Left ventricle myocardium inferior (tissue), 1 donor: ENCODE measurements around the gene PRKCQ. TPM values are rescaled to one million over a fixed set of nuclear protein-coding genes. Genes with fewer than 3 reads are reported as not detected.

Source experiments
- DNase-seq: peaks from one replicate; pipeline ENCODE4 v3.0.0-alpha.2; 2020
- H3K27ac ChIP-seq: fragments of 200-600 bp; replicated peaks from 2 replicates; pipeline ENCODE4 v1.8.0; 2021
- H3K27me3 ChIP-seq: fragments of 200-600 bp; 2 replicates; pipeline ENCODE4 v1.8.0; 2021; ENCODE audit warnings: low read depth
- H3K36me3 ChIP-seq: fragments of 200-600 bp; 2 replicates; pipeline ENCODE4 v1.8.0; 2021
- H3K4me1 ChIP-seq: fragments of 200-600 bp; 2 replicates; pipeline ENCODE4 v1.8.0; 2021
- H3K4me3 ChIP-seq: fragments of 200-600 bp; 2 replicates; pipeline ENCODE4 v1.8.0; 2021; ENCODE audit warnings: mild to moderate bottlenecking, moderate library complexity
- H3K9me3 ChIP-seq: fragments of 200-600 bp; replicated peaks from 2 replicates; pipeline ENCODE4 v1.8.0; 2021
- CTCF ChIP-seq: fragments of 200-600 bp; IDR thresholded peaks from 2 replicates; pipeline ENCODE4 v1.8.0; 2021; ENCODE audit warnings: antibody characterized with exemption, mild to moderate bottlenecking, borderline replicate concordance
- intact Hi-C: fragments of 100-400 bp; cut with micrococcal nuclease; formaldehyde crosslinking; loops from one replicate; pipeline ENCODE4 v1.11.0; 2022
- total RNA-seq: library from RNA; stranded (reverse); fragmentation: NEBNext Ultra II Directional; extraction: Animal tissue kit (Norgen Biotek cat#: 25700); gene quantifications from one replicate; pipeline ENCODE4 v1.2.1, GENCODE V29; 2021
- donor health status: DM: no; HTN: yes; CAD: no; lungs with severe emphysema.

The PRKCQ gene
- total RNA-seq, 1 donor from 2014 or later, result 0.16 TPM

DNA sequence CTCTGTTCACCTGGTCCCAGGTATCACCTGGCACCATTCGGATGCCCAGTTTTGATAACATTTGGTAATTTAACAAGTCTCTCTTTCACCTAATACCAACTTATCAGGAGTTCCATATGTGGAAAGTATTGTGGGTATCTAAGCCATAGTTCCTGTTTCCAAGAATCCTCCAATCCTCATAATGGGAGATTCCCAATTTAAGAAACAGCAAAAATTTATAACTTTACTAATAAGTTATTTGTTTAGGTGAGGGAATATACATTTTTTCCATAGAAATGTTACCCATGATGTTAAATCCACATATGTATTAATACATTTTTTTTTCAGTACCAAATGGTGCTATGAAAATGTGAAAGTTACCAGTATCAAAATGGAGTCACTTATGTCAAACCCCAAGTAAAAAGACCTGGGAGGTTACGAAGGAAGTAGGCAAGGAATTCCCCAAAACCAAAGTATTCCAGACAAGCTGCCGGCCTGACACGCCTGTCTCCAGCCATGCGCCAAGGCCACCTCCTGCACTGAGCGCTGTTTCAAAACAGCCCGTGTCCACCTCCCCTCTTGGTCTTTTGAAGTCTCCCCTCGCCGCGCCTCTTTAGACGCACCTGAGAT, 44.8 kb downstream of the PRKCQ start:
- H3K27me3 ChIP-seq, result peaks cover 67% of the 10 kb centered on the region
- H3K4me1 ChIP-seq, result no peaks in the 10 kb centered on the region
- no peak overlapping the region for H3K27ac ChIP-seq
- no peaks in the 10 kb centered on the region for H3K36me3 ChIP-seq
- intact Hi-C loops, result no loop called here
- H3K4me3 ChIP-seq, result no peak overlapping the region
- H3K9me3 ChIP-seq, result no peaks in the 10 kb centered on the region
- TF ChIP-seq CTCF, result no peak
- DNase-seq, result no peak

DNA sequence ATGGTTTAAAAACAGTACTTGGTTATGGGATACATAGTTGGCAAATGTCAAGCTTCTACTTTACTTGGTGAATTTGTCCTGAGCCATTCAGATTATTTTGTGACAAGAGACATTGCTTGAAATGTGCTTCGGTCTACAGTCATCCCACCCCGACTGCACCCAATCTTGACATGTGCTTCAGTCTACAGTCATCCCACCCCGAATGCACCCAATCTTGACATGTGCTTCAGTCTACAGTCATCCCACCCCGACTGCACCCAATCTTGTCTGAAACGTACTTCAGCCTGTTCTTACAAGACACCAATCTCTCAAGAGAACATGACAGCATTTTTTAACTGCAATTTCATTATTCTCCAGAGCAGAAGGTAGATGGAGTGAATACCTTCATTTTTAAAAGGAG, 47.8 kb downstream of the PRKCQ start:
- TF ChIP-seq CTCF, result no peak

GRCh38 chr10:6530966-6531365, 49.1 kb downstream of the PRKCQ start:
- H3K27ac ChIP-seq, result no peak overlapping the region

More for the DNA sequence above, 47.8 kb downstream of the PRKCQ start:
- Histone ChIP-seq H3K4me3 (no peak overlapping the region), H3K4me1 (no peaks in the 10 kb centered on the region), H3K27me3 (peaks cover 63% of the 10 kb centered on the region), H3K27ac (no peak overlapping the region), H3K9me3 (no peaks in the 10 kb centered on the region), H3K36me3 (no peaks in the 10 kb centered on the region)
- DNase-seq, result no peak
- intact Hi-C loops, result no loop called here

GRCh38 chr10:6530211-6530840, 49.8 kb downstream of the PRKCQ start:
- TF ChIP-seq CTCF, result no peak
- DNase-seq, result no peak
- Histone ChIP-seq H3K9me3 (no peaks in the 10 kb centered on the region), H3K27ac (no peak overlapping the region), H3K4me3 (no peak overlapping the region), H3K27me3 (peaks cover 63% of the 10 kb centered on the region), H3K4me1 (no peaks in the 10 kb centered on the region), H3K36me3 (no peaks in the 10 kb centered on the region)
- intact Hi-C loops, result no loop called here

More at GRCh38 chr10:6530966-6531365, 49.1 kb downstream of the PRKCQ start:
- no peaks in the 10 kb centered on the region for H3K36me3 ChIP-seq
- no peak for DNase-seq
- intact Hi-C loops, result no loop called here
- TF ChIP-seq CTCF, result no peak
- H3K27me3 ChIP-seq, result peaks cover 63% of the 10 kb centered on the region
- H3K4me1 ChIP-seq, result no peaks in the 10 kb centered on the region
- no peaks in the 10 kb centered on the region for H3K9me3 ChIP-seq
- H3K4me3 ChIP-seq, result no peak overlapping the region

- peaks cover 63% of the 10 kb centered on the region for H3K27me3 ChIP-seq
Observed at GRCh38 chr10:6528198-6528950, 51.7 kb downstream of the PRKCQ start.

More at GRCh38 chr10:6528198-6528950, 51.7 kb downstream of the PRKCQ start:
- no peak for TF ChIP-seq CTCF
- no peaks in the 10 kb centered on the region for H3K9me3 ChIP-seq
- H3K4me3 ChIP-seq, result no peak overlapping the region
- H3K4me1 ChIP-seq, result no peaks in the 10 kb centered on the region
- H3K36me3 ChIP-seq, result no peaks in the 10 kb centered on the region
- no peak for DNase-seq
- no peak overlapping the region for H3K27ac ChIP-seq
- intact Hi-C loops, result no loop called here
